Right lobe of liver (tissue), 6 donors: Measurements from ENCODE around the gene GYG2. TPM values are rescaled to one million over a fixed set of nuclear protein-coding genes. Genes with fewer than 3 reads are reported as not detected.

Experiments used
- ATAC-seq, 4 donors: fragments of 200-7000 bp; cut with Tn5 transposase; one replicate each; pipeline ENCODE4 v1.9.1; 2020; ENCODE audit warnings: mild to moderate bottlenecking in 4 of 4, moderate library complexity in 4 of 4
- DNase-seq, 3 donors: peaks; one replicate each; pipeline ENCODE4 v3.0.0-alpha.2; 2020
- H3K27ac ChIP-seq, 3 donors: fragments of 200-600 bp; one replicate each; pipeline ENCODE4 v1.8.0; 2022
- H3K27me3 ChIP-seq, 2 donors: fragments of 200-600 bp; one replicate each; pipeline ENCODE4 v1.8.0; 2022
- H3K36me3 ChIP-seq, 4 donors: fragments of 200-600 bp; sonication (generic) in 1 of 4; one replicate each; pipeline versions ENCODE4 v1.5.1 to v1.8.0; 2017 to 2022; ENCODE audit warnings: control low read depth in 1 of 4
- H3K4me1 ChIP-seq, 4 donors: fragments of 200-600 bp; sonication (generic) in 1 of 4; one replicate each; pipeline versions ENCODE4 v1.5.1 to v1.8.0; 2017 to 2022; ENCODE audit warnings: control low read depth in 1 of 4
- H3K4me3 ChIP-seq, 3 donors: fragments of 200-600 bp; one replicate each; pipeline ENCODE4 v1.8.0; 2022
- H3K9me3 ChIP-seq, 4 donors: fragments of 200-600 bp; sonication (generic) in 1 of 4; one replicate each; pipeline versions ENCODE4 v1.5.1 to v1.8.0; 2017 to 2022; ENCODE audit warnings: control low read depth in 1 of 4
- POLR2A ChIP-seq: fragments of 450-650 bp; IDR thresholded peaks from one replicate; pipeline ENCODE4 v1.6.1; 2017; ENCODE audit warnings: antibody characterized with exemption, mild to moderate bottlenecking
- WGBS: methylation state at CpG from one replicate; pipeline ENCODE4 v1.1.6; 2018; ENCODE audit warnings: low coverage, low lambda C conversion rate; ENCODE audit not compliant: insufficient coverage; ENCODE audit errors: missing lambda C conversion rate; 5-methylcytosine and 5-hydroxymethylcytosine counted together
- intact Hi-C, 2 donors: fragments of 100-400 bp; cut with DNase I; formaldehyde crosslinking; loops; one replicate each; pipeline versions ENCODE4 v1.11.2 to v1.14.1; 2022
- total RNA-seq, 6 experiments: library from RNA; depleted of rRNA in 2 of 6; stranded (reverse); fragments of >200 nt in 2 of 6; fragmentation: NEBNext Ultra II Directional in 3 of 6; extraction: Animal tissue kit (Norgen Biotek cat#: 25700) in 3 of 6; gene quantifications; one replicate each; pipeline versions ENCODE4 v1.1.0 to v1.2.4, GENCODE V29; 2016 to 2023
- TF ChIP-seq, protein P1 (sequence below), 4 donors: fragments of 200-600 bp in 3 of 4; fragments of 450-650 bp in 1 of 4; IDR thresholded peaks; one replicate each; pipeline versions ENCODE4 v1.5.1 to v1.8.0; 2016 to 2022; ENCODE audit warnings: antibody characterized with exemption in 4 of 4, mild to moderate bottlenecking in 2 of 4
- donor health status: DM: no; HTN: yes; CAD: no.
- donor health status: DM: no; HTN: no; CAD: no.
- donor health status: DM: no; HTN: no; CAD: no.
- donor health status: DM: no; HTN: yes; CAD: no.
- donor health status: DM: no; HTN: yes; CAD: no.

GYG2 gene
- total RNA-seq, 6 experiments from 2014 or later, result 17.6 to 27.7 (median 21.3) TPM

DNA sequence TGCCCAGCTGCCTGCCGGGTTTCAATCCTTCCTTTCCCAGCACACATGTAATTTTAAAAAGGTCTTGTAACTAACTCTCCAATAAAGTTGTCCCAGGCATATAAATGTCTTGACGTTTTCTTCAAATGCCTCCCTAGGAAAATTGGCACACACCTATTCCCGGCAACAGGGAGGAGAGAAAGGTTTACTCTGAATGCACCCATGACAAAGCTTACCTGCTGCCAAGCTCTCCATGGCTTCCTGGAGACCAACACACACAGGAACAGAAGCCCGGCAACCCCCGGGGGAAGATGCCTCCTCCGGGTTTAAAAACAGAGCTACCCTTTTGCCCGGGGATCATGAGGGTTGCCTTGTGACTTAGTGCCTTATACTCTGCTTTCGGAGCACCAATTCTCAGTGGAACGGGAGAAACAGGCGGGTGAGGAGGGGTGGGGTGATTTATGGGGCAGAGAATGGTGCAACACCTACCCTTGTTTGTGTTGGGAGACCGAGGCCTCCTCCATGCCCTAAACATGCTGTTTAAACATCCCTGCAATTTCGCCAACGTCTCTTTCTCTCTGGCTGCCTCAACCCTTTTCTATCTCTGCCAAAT, 4.8 kb upstream of the GYG2 start:
- H3K9me3 ChIP-seq, result no peaks in the 10 kb centered on the region
- peak; percentile 31 to 65 (median 53) for DNase-seq
- TF ChIP-seq POLR2A, result no peak
- TF ChIP-seq, protein P1, sequence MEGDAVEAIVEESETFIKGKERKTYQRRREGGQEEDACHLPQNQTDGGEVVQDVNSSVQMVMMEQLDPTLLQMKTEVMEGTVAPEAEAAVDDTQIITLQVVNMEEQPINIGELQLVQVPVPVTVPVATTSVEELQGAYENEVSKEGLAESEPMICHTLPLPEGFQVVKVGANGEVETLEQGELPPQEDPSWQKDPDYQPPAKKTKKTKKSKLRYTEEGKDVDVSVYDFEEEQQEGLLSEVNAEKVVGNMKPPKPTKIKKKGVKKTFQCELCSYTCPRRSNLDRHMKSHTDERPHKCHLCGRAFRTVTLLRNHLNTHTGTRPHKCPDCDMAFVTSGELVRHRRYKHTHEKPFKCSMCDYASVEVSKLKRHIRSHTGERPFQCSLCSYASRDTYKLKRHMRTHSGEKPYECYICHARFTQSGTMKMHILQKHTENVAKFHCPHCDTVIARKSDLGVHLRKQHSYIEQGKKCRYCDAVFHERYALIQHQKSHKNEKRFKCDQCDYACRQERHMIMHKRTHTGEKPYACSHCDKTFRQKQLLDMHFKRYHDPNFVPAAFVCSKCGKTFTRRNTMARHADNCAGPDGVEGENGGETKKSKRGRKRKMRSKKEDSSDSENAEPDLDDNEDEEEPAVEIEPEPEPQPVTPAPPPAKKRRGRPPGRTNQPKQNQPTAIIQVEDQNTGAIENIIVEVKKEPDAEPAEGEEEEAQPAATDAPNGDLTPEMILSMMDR (IDR thresholded peaks at IDR 0.05), result no peak
- peaks cover 0 to 8% (median 2%) of the 10 kb centered on the region in 4 donors for H3K4me1 ChIP-seq
- 13% methylated on average over 11 of the region's 13 CpGs for WGBS
- H3K36me3 ChIP-seq, result no peaks in the 10 kb centered on the region
- no peaks in the 10 kb centered on the region for H3K27me3 ChIP-seq
- peak; percentile 77 to 86 (median 80) for ATAC-seq
- H3K27ac ChIP-seq, result peak overlapping the region in 2 of 3 donors; percentile 60 to 67
- intact Hi-C loops, result loop anchor here in 1 of 2 donors (10.0 kb wide), 1 partner anchor 169 kb away; no protein-coding TSS in a partner anchor
- peak overlapping the region; percentile 7 to 38 (median 28) for H3K4me3 ChIP-seq

DNA sequence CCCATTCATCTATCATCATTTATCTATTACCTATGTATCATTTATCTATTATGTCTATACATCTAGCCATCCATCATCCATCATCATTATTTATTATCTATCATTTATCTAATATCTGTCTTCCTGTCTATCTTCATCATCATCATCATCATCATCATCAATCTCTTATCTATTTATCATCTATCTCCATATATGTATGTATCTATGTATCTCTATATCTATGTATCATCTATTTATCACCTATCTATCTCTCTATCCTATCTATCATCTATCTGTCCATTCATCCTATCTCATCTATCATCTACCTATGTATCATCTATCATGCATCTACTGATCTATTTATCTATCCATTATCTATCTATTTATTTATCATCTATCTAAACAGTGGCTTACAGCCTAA, 3.8 kb upstream of the GYG2 start:
- no peaks in the 10 kb centered on the region for H3K27me3 ChIP-seq
- H3K36me3 ChIP-seq, result no peaks in the 10 kb centered on the region
- no peaks in the 10 kb centered on the region for H3K9me3 ChIP-seq
- TF ChIP-seq, protein P1 (IDR thresholded peaks at IDR 0.05), result no peak
- no peak for TF ChIP-seq POLR2A
- intact Hi-C loops, result loop anchor here in 1 of 2 donors (10.0 kb wide), 1 partner anchor 170 kb away; no protein-coding TSS in a partner anchor
- H3K27ac ChIP-seq, result no peak overlapping the region
- peaks cover 0 to 8% (median 2%) of the 10 kb centered on the region in 4 donors for H3K4me1 ChIP-seq
- DNase-seq, result no peak
- H3K4me3 ChIP-seq, result no peak overlapping the region
- ATAC-seq, result no peak

DNA sequence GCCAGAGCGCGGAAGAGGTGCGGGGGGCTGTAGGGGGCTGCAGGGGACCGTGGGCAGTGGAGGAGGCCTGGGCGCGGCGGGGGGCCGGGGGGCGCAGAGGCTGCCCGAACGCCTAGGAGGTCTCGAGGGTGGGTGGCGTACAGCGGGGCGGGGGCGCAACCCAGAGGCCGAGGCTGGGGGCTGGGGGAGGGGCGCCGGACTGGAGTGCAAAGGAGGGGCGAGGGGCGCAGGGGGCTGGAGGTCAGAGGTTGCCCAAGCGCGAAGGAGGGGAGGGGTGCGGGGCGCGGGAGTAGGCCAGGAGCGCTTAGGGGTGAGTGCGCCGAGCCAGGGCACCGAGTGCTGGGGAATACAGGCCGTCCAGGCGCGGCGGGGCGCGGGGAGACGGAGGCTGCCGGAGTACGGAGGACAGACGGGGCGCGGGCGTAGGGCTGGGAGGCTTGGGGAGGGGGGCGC, 255 bp downstream of the GYG2 start:
- 1% methylated on average over 37 of the region's 44 CpGs for WGBS
- no peak overlapping the region for H3K27ac ChIP-seq
- peak; percentile 23 to 59 (median 47) for ATAC-seq

DNA sequence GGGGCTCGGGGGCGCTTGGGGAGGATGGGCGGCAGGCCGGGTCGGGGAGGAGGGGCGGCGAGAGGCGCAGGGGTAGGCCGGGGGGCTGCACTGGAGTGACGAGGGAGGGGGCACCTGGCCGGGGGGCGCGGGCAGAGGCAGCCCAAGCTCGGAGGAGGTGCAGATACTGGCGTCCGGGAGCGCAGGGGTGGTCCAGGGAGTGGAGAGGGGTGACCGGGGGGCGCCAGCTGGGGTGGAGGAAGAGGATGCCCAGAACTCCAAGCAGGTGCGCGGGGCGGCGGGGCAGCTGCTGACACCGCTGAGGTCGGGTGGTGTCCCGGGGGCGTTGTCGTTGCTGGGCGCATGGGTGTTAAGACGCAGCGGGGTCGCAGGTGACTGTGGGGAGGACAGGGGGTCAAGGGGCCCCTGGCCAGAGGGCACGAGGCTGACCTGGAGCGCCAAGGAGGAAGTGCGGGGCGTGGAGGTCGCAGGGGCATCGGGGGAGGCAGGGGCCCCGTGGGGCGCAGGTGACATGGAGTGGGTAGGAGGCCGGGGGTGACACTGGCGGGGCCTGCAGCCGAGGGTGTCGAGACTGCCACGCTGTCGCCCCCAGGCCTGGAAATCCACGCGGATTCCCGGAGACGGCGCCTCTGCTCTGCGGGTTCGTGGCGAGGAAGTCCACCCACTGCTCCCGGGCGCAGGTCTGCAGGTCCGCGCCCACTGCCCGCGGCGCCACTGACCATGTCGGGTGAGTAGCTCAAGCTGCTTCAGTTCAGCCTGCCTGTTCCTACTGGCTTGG, 928 bp downstream of the GYG2 start:
- DNase-seq (no peak), ATAC-seq (peak in 1 of 4 donors; percentile 2)
- intact Hi-C loops, result loop anchor here in 1 of 2 donors (10.0 kb wide), 1 partner anchor 175 kb away; no protein-coding TSS in a partner anchor
- Histone ChIP-seq H3K27ac (no peak overlapping the region), H3K9me3 (no peaks in the 10 kb centered on the region), H3K27me3 (no peaks in the 10 kb centered on the region), H3K4me3 (peak overlapping the region; percentile 31 to 60 (median 52)), H3K36me3 (no peaks in the 10 kb centered on the region), H3K4me1 (peaks cover 0 to 3% (median 0%) of the 10 kb centered on the region in 4 donors)
- no peak for TF ChIP-seq POLR2A
- TF ChIP-seq, protein P1 (IDR thresholded peaks at IDR 0.05), result no peak
- 5% methylated on average over 21 of the region's 62 CpGs for WGBS

More for the DNA sequence above, 255 bp downstream of the GYG2 start:
- intact Hi-C loops, result loop anchor here in 1 of 2 donors (10.0 kb wide), 1 partner anchor 174 kb away; no protein-coding TSS in a partner anchor
- peaks cover 0 to 6% (median 2%) of the 10 kb centered on the region in 4 donors for H3K4me1 ChIP-seq
- peak overlapping the region; percentile 31 to 60 (median 52) for H3K4me3 ChIP-seq
- no peaks in the 10 kb centered on the region for H3K36me3 ChIP-seq
- DNase-seq, result peak in 1 of 3 donors; percentile 45
- H3K9me3 ChIP-seq, result no peaks in the 10 kb centered on the region
- TF ChIP-seq, protein P1 (IDR thresholded peaks at IDR 0.05), result no peak
- TF ChIP-seq POLR2A, result no peak
- no peaks in the 10 kb centered on the region for H3K27me3 ChIP-seq
